Posterior vena cava (tissue), 2 donors: ENCODE results near the gene SH3RF3. TPM values are rescaled to one million over a fixed set of nuclear protein-coding genes. Genes with fewer than 3 reads are reported as not detected.

ENCODE experiments used
- DNase-seq: peaks from one replicate; pipeline ENCODE4 v3.0.0-alpha.2; 2020; ENCODE audit warnings: low spot score
- intact Hi-C, 2 donors: fragments of 100-400 bp; cut with DNase I; formaldehyde crosslinking; loops; one replicate each; pipeline versions ENCODE4 v1.14.1 to v1.14.2; 2022 to 2023
- total RNA-seq, 2 donors: library from RNA; stranded (reverse); fragmentation: NEBNext Ultra II Directional; extraction: Animal tissue kit (Norgen Biotek cat#: 25700); gene quantifications; one replicate each; pipeline ENCODE4 v1.2.1, GENCODE V29; 2021
- donor health status: DM: yes; HTN: yes; CAD: no.
- donor health status: DM: yes; HTN: yes; CAD: no.

SH3RF3 gene
- total RNA-seq, 2 donors from 2014 or later = 10.1 to 14.1 TPM

GRCh38 chr2:109493176-109493935, 364.4 kb downstream of the SH3RF3 start:
- intact Hi-C loops = loop anchor here in 1 of 2 donors (5.0 kb wide), 1 partner anchor 366 kb away; the partner anchor contains the start of gene SH3RF3
- no peak for DNase-seq

GRCh38 chr2:109494351-109494750, 365.3 kb downstream of the SH3RF3 start:
- intact Hi-C loops = loop anchor here in 1 of 2 donors (5.0 kb wide), 1 partner anchor 367 kb away; the partner anchor contains the start of gene SH3RF3
- no peak for DNase-seq

- intact Hi-C loops = no loop called here
- DNase-seq = no peak
Observed at GRCh38 chr2:109497463-109497862, 368.5 kb downstream of the SH3RF3 start.

GRCh38 chr2:109497911-109498870, 369.2 kb downstream of the SH3RF3 start:
- intact Hi-C loops = no loop called here
- no peak for DNase-seq

- intact Hi-C loops = no loop called here
Observed at GRCh38 chr2:109498906-109499305, 369.9 kb downstream of the SH3RF3 start.

GRCh38 chr2:109499566-109499965, 370.6 kb downstream of the SH3RF3 start:
- intact Hi-C loops = no loop called here
- DNase-seq = no peak

More at GRCh38 chr2:109498906-109499305, 369.9 kb downstream of the SH3RF3 start:
- DNase-seq = no peak

- intact Hi-C loops = no loop called here
Observed at GRCh38 chr2:109500910-109501309, 371.9 kb downstream of the SH3RF3 start.

GRCh38 chr2:109501461-109501860, 372.5 kb downstream of the SH3RF3 start:
- DNase-seq = no peak
- intact Hi-C loops = no loop called here

More at GRCh38 chr2:109500910-109501309, 371.9 kb downstream of the SH3RF3 start:
- no peak for DNase-seq

GRCh38 chr2:109503191-109503590, 374.2 kb downstream of the SH3RF3 start:
- no peak for DNase-seq
- intact Hi-C loops = no loop called here

- DNase-seq = no peak
- intact Hi-C loops = no loop called here
Observed at GRCh38 chr2:109507217-109507616, 378.2 kb downstream of the SH3RF3 start.

- DNase-seq = no peak
- intact Hi-C loops = no loop called here
Observed at GRCh38 chr2:109507828-109508227, 378.8 kb downstream of the SH3RF3 start.

- intact Hi-C loops = no loop called here
- no peak for DNase-seq
Observed at GRCh38 chr2:109508556-109508955, 379.6 kb downstream of the SH3RF3 start.

- peak; percentile 93 for DNase-seq
- intact Hi-C loops = loop anchor here (1.0 to 5.0 kb wide), 3 partner anchors 28 to 383 kb away; partner anchors contain the start of gene SH3RF3 (in 1 of the 2)
Observed at GRCh38 chr2:109510136-109511028, 381.4 kb downstream of the SH3RF3 start.

- intact Hi-C loops = loop anchor here in 1 of 2 donors (5.0 kb wide), 1 partner anchor 384 kb away; the partner anchor contains the start of gene SH3RF3
- no peak for DNase-seq
Observed at GRCh38 chr2:109511168-109511567, 382.2 kb downstream of the SH3RF3 start.

- DNase-seq = no peak
- intact Hi-C loops = loop anchor here in 1 of 2 donors (5.0 kb wide), 1 partner anchor 385 kb away; the partner anchor contains the start of gene SH3RF3
Observed at GRCh38 chr2:109512076-109512475, 383.1 kb downstream of the SH3RF3 start.

GRCh38 chr2:109513230-109513629, 384.2 kb downstream of the SH3RF3 start:
- no peak for DNase-seq
- intact Hi-C loops = loop anchor here in 1 of 2 donors (5.0 kb wide), 1 partner anchor 386 kb away; the partner anchor contains the start of gene SH3RF3

GRCh38 chr2:109513749-109514588, 385.0 kb downstream of the SH3RF3 start:
- intact Hi-C loops = loop anchor here in 1 of 2 donors (5.0 kb wide), 1 partner anchor 387 kb away; the partner anchor contains the start of gene SH3RF3
- peak; percentile 80 for DNase-seq
